ENCODE data around the gene ZNF543. TPM values are rescaled to one million over a fixed set of nuclear protein-coding genes. Genes with fewer than 3 reads are reported as not detected.

Gene ZNF543
- total and polyA plus RNA-seq, 5 donors from 2014 or later: 2.6 to 6.6 (median 4.5) TPM

Other genes starting within 250 kb of the ZNF543 start
- not detected for gene USP29, start 200.5 kb upstream of the ZNF543 start, total RNA-seq
- not detected for gene USP29, start 200.5 kb upstream of the ZNF543 start, polyA plus RNA-seq
- not detected for gene ZIM3, start 175.3 kb upstream of the ZNF543 start, total RNA-seq
- gene ZIM3, start 175.3 kb upstream of the ZNF543 start, polyA plus RNA-seq: not detected
- not detected for gene DUXA, start 153.0 kb upstream of the ZNF543 start, total RNA-seq
- gene DUXA, start 153.0 kb upstream of the ZNF543 start, polyA plus RNA-seq: not detected
- gene ZNF264, start 129.0 kb upstream of the ZNF543 start, total RNA-seq: 35.9 TPM
- gene ZNF264, start 129.0 kb upstream of the ZNF543 start, polyA plus RNA-seq: 10 to 100 TPM; 12.9 to 25.4 (median 18.1) TPM
- 0.69 TPM for gene AURKC, start 89.4 kb upstream of the ZNF543 start, total RNA-seq
- under 1 TPM in 1 of 4 donors, not detected in 3; 0.22 TPM for gene AURKC, start 89.4 kb upstream of the ZNF543 start, polyA plus RNA-seq
- gene ZNF805, start 79.8 kb upstream of the ZNF543 start, total RNA-seq: 30.7 TPM
- 1 to 10 TPM; 1.9 to 6.6 (median 4.0) TPM for gene ZNF805, start 79.8 kb upstream of the ZNF543 start, polyA plus RNA-seq
- gene ZNF460, start 40.0 kb upstream of the ZNF543 start, total RNA-seq: 68.5 TPM
- gene ZNF460, start 40.0 kb upstream of the ZNF543 start, polyA plus RNA-seq: 1 to 10 TPM; 3.0 to 9.5 (median 5.3) TPM
- 6.8 TPM for gene ZNF304, start 30.8 kb downstream of the ZNF543 start, total RNA-seq
- gene ZNF304, start 30.8 kb downstream of the ZNF543 start, polyA plus RNA-seq: 1 to 10 TPM; 1.9 to 4.4 (median 2.8) TPM
- 11.4 TPM for gene TRAPPC2B, start 43.1 kb downstream of the ZNF543 start, total RNA-seq
- 10 to 100 TPM; 23.0 to 28.6 (median 25.3) TPM for gene TRAPPC2B, start 43.1 kb downstream of the ZNF543 start, polyA plus RNA-seq
- gene ZNF547, start 43.1 kb downstream of the ZNF543 start, total RNA-seq: 2.1 TPM
- 1 to 10 TPM in 2 of 4 donors, under 1 TPM in 1, not detected in 1; 0.77 to 1.9 (median 1.5) TPM for gene ZNF547, start 43.1 kb downstream of the ZNF543 start, polyA plus RNA-seq
- gene ZNF548, start 69.4 kb downstream of the ZNF543 start, total RNA-seq: 75.9 TPM
- 10 to 100 TPM; 14.6 to 21.7 (median 17.7) TPM for gene ZNF548, start 69.4 kb downstream of the ZNF543 start, polyA plus RNA-seq
- 5.6 TPM for gene ZNF17, start 90.7 kb downstream of the ZNF543 start, total RNA-seq
- 1 to 10 TPM; 2.9 to 9.7 (median 5.3) TPM for gene ZNF17, start 90.7 kb downstream of the ZNF543 start, polyA plus RNA-seq
- gene ZNF749, start 114.9 kb downstream of the ZNF543 start, total RNA-seq: 5.1 TPM
- 10 to 100 TPM in 1 of 4 donors, 1 to 10 TPM in 3; 6.2 to 10.9 (median 8.2) TPM for gene ZNF749, start 114.9 kb downstream of the ZNF543 start, polyA plus RNA-seq
- 0.15 TPM for gene VN1R1, start 136.7 kb downstream of the ZNF543 start, total RNA-seq
- under 1 TPM in 1 of 4 donors, not detected in 3; 0.10 TPM for gene VN1R1, start 136.7 kb downstream of the ZNF543 start, polyA plus RNA-seq
- 0.74 TPM for gene ZNF772, start 157.1 kb downstream of the ZNF543 start, total RNA-seq
- 1 to 10 TPM in 3 of 4 donors, under 1 TPM in 1; 0.09 to 4.2 (median 3.4) TPM for gene ZNF772, start 157.1 kb downstream of the ZNF543 start, polyA plus RNA-seq
- 8.9 TPM for gene ZNF419, start 167.3 kb downstream of the ZNF543 start, total RNA-seq
- 10 to 100 TPM in 1 of 4 donors, 1 to 10 TPM in 3; 5.9 to 11.0 (median 8.3) TPM for gene ZNF419, start 167.3 kb downstream of the ZNF543 start, polyA plus RNA-seq
- 7.2 TPM for gene ZNF773, start 179.5 kb downstream of the ZNF543 start, total RNA-seq
- gene ZNF773, start 179.5 kb downstream of the ZNF543 start, polyA plus RNA-seq: 10 to 100 TPM in 3 of 4 donors, 1 to 10 TPM in 1; 7.0 to 11.3 (median 10.6) TPM
- 5.2 TPM for gene ZNF549, start 206.9 kb downstream of the ZNF543 start, total RNA-seq
- gene ZNF549, start 206.9 kb downstream of the ZNF543 start, polyA plus RNA-seq: 1 to 10 TPM; 4.3 to 9.2 (median 7.7) TPM
- 10.2 TPM for gene ZNF550, start 239.4 kb downstream of the ZNF543 start, total RNA-seq
- gene ZNF550, start 239.4 kb downstream of the ZNF543 start, polyA plus RNA-seq: 10 to 100 TPM in 2 of 4 donors, 1 to 10 TPM in 2; 5.8 to 18.7 (median 9.4) TPM

Data from CD4-positive, CD25-positive, alpha-beta regulatory T cell (primary cell).